Endodermal cell (in vitro differentiated cells): Measurements from ENCODE around the gene SORCS2. TPM values are rescaled to one million over a fixed set of nuclear protein-coding genes. Genes with fewer than 3 reads are reported as not detected.

ENCODE experiments used
- DNase-seq: peaks from one replicate; pipeline ENCODE4 v3.0.0-alpha.2; 2017
- H3K27ac ChIP-seq: 2 replicates; pipeline ENCODE4 v1.5.1; 2013; ENCODE audit warnings: mild to moderate bottlenecking, low read depth, low read length, moderate library complexity
- H3K27me3 ChIP-seq: 2 replicates; pipeline ENCODE4 v1.6.1; 2013; ENCODE audit warnings: mild to moderate bottlenecking, low read length, moderate library complexity; ENCODE audit not compliant: insufficient read depth, control insufficient read depth, poor library complexity, severe bottlenecking
- H3K36me3 ChIP-seq: 2 replicates; pipeline ENCODE4 v1.7.0; 2013; ENCODE audit warnings: mild to moderate bottlenecking, low read length, moderate library complexity; ENCODE audit not compliant: control insufficient read depth, insufficient read depth
- H3K4me1 ChIP-seq: one replicate; pipeline ENCODE4 v1.7.0; 2013; ENCODE audit warnings: low read length; ENCODE audit not compliant: control insufficient read depth, insufficient read depth
- H3K4me3 ChIP-seq: 2 replicates; pipeline ENCODE4 v1.5.1; 2013; ENCODE audit warnings: mild to moderate bottlenecking, low read length, moderate library complexity
- H3K9ac ChIP-seq: 2 replicates; pipeline ENCODE4 v1.6.1; 2013; ENCODE audit warnings: mild to moderate bottlenecking, low read length, moderate library complexity; ENCODE audit not compliant: poor library complexity, severe bottlenecking; ENCODE audit errors: extremely low read depth
- H3K9me3 ChIP-seq: 2 replicates; pipeline ENCODE4 v1.6.1; 2013; ENCODE audit warnings: mild to moderate bottlenecking, low read length, moderate library complexity; ENCODE audit not compliant: control insufficient read depth
- H3K27ac Mint-ChIP-seq: 2 replicates; pipeline ENCODE4 v1.8.0; 2020; ENCODE audit warnings: mixed read lengths
- H3K27me3 Mint-ChIP-seq: 2 replicates; pipeline ENCODE4 v1.8.0; 2021; ENCODE audit warnings: mild to moderate bottlenecking, mixed read lengths; ENCODE audit not compliant: insufficient read depth
- H3K36me3 Mint-ChIP-seq: 2 replicates; pipeline ENCODE4 v1.8.0; 2020; ENCODE audit warnings: low read depth, mixed read lengths
- H3K4me1 Mint-ChIP-seq: 2 replicates; pipeline ENCODE4 v1.8.0; 2020; ENCODE audit warnings: mixed read lengths
- H3K4me3 Mint-ChIP-seq: 2 replicates; pipeline ENCODE4 v1.8.0; 2020; ENCODE audit warnings: mild to moderate bottlenecking, moderate library complexity, mixed read lengths
- H3K9me3 Mint-ChIP-seq: 2 replicates; pipeline ENCODE4 v1.8.0; 2020; ENCODE audit warnings: mild to moderate bottlenecking, mixed read lengths
- CTCF ChIP-seq: fragments of 200-600 bp; sonication (generic); conservative IDR thresholded peaks from 2 replicates; pipeline ENCODE4 v1.5.0; 2021; ENCODE audit warnings: antibody characterized with exemption, mild to moderate bottlenecking
- WGBS, 2 experiments: methylation state at CpG; one replicate each; pipeline versions ENCODE4 v1.1.5 to v1.1.7; 2013; ENCODE audit warnings: missing lambda C conversion rate in 2 of 2, mixed read lengths in 1 of 2; ENCODE audit not compliant: insufficient coverage in 1 of 2, insufficient read length in 1 of 2; 5-methylcytosine and 5-hydroxymethylcytosine counted together
- total RNA-seq, 2 donors: library from RNA; stranded (reverse); fragmentation: NEBNext Ultra II Directional in 1 of 2; extraction: Animal tissue kit (Norgen Biotek cat#: 25700) in 1 of 2; gene quantifications; 2 replicates in 1 of 2; 3 replicates in 1 of 2; pipeline ENCODE4 v1.2.1, GENCODE V29; 2021

SORCS2 gene
- total RNA-seq, 2 donors from 2014 or later: 1.4 to 1.9 TPM

GRCh38 chr4:7242766-7243165, 50.4 kb downstream of the SORCS2 start:
- Histone ChIP-seq H3K4me1 (peaks cover 10% of the 10 kb centered on the region), H3K27ac (no peak overlapping the region), H3K9me3 (no peaks in the 10 kb centered on the region), H3K9ac (no peak overlapping the region), H3K4me3 (no peak overlapping the region), H3K36me3 (no peaks in the 10 kb centered on the region), H3K27me3 (no peaks in the 10 kb centered on the region)
- TF ChIP-seq CTCF: no peak
- WGBS, 2 experiments: 92 to 94% methylated on average over 13 of the region's 13 CpGs
- Mint-ChIP-seq H3K36me3 (no peaks in the 10 kb centered on the region), H3K4me1 (peaks cover 12% of the 10 kb centered on the region), H3K27me3 (no peaks in the 10 kb centered on the region), H3K27ac (no peak overlapping the region), H3K4me3 (no peak overlapping the region), H3K9me3 (no peaks in the 10 kb centered on the region)
- no peak for DNase-seq

- Mint-ChIP-seq H3K9me3 (peaks cover 4% of the 10 kb centered on the region), H3K4me1 (peaks cover 12% of the 10 kb centered on the region), H3K4me3 (no peak overlapping the region), H3K27me3 (no peaks in the 10 kb centered on the region), H3K36me3 (no peaks in the 10 kb centered on the region), H3K27ac (no peak overlapping the region)
- Histone ChIP-seq H3K4me3 (no peak overlapping the region), H3K27me3 (no peaks in the 10 kb centered on the region), H3K4me1 (peaks cover 10% of the 10 kb centered on the region), H3K9ac (no peak overlapping the region), H3K9me3 (no peaks in the 10 kb centered on the region), H3K36me3 (no peaks in the 10 kb centered on the region), H3K27ac (no peak overlapping the region)
- TF ChIP-seq CTCF: no peak
- no peak for DNase-seq
- WGBS, 2 experiments: 92 to 93% methylated on average over 13 to 21 of the region's 21 CpGs
Observed at GRCh38 chr4:7243609-7244330, 51.4 kb downstream of the SORCS2 start.

GRCh38 chr4:7244331-7244665, 52.0 kb downstream of the SORCS2 start:
- WGBS, 2 experiments: 91 to 95% methylated on average over 12 to 16 of the region's 16 CpGs

More at GRCh38 chr4:7244331-7244665, 52.0 kb downstream of the SORCS2 start:
- no peak for TF ChIP-seq CTCF
- Histone ChIP-seq H3K4me1 (peaks cover 10% of the 10 kb centered on the region), H3K9ac (no peak overlapping the region), H3K36me3 (no peaks in the 10 kb centered on the region), H3K4me3 (no peak overlapping the region), H3K9me3 (no peaks in the 10 kb centered on the region), H3K27ac (no peak overlapping the region), H3K27me3 (no peaks in the 10 kb centered on the region)
- peaks cover 1% of the 10 kb centered on the region for H3K27me3 Mint-ChIP-seq
- no peak for DNase-seq
- no peaks in the 10 kb centered on the region for H3K36me3 Mint-ChIP-seq
- H3K9me3 Mint-ChIP-seq: peaks cover 8% of the 10 kb centered on the region
- no peak overlapping the region for H3K27ac Mint-ChIP-seq
- H3K4me1 Mint-ChIP-seq: peaks cover 12% of the 10 kb centered on the region
- H3K4me3 Mint-ChIP-seq: no peak overlapping the region
